Gastroesophageal sphincter (tissue), 4 donors: ENCODE results near the gene LAMA2. TPM values are rescaled to one million over a fixed set of nuclear protein-coding genes. Genes with fewer than 3 reads are reported as not detected.

Experiments
- ATAC-seq: fragments of 150-250 bp; one replicate; pipeline ENCODE4 v1.9.1; 2016; ENCODE audit warnings: mild to moderate bottlenecking, moderate library complexity
- H3K27ac ChIP-seq, 4 donors: fragments of 200-600 bp; sonication (generic) in 3 of 4; 1 replicate in 3 of 4; 2 replicates in 1 of 4; pipeline ENCODE4 v1.5.1; 2016 to 2019
- H3K27me3 ChIP-seq: fragments of 200-600 bp; sonication (generic); one replicate; pipeline ENCODE4 v1.5.1; 2019
- H3K36me3 ChIP-seq, 2 donors: fragments of 200-600 bp; sonication (generic); one replicate each; pipeline ENCODE4 v1.5.1; 2019; ENCODE audit warnings: control low read depth in 1 of 2
- H3K4me1 ChIP-seq, 3 donors: fragments of 200-600 bp; sonication (generic); 1 replicate in 2 of 3; 2 replicates in 1 of 3; pipeline ENCODE4 v1.5.1; 2016 to 2019; ENCODE audit warnings: control low read depth in 2 of 3
- H3K4me3 ChIP-seq, 2 donors: fragments of 200-600 bp; sonication (generic); one replicate each; pipeline ENCODE4 v1.5.1; 2019; ENCODE audit warnings: mild to moderate bottlenecking in 1 of 2, moderate library complexity in 1 of 2
- H3K9me3 ChIP-seq, 3 donors: fragments of 200-600 bp; sonication (generic); one replicate each; pipeline ENCODE4 v1.5.1; 2017 to 2019; ENCODE audit warnings: control low read depth in 2 of 3
- EP300 ChIP-seq: sonication (generic); formaldehyde crosslinking; IDR thresholded peaks from one replicate; pipeline ENCODE4 v1.6.1; 2017; ENCODE audit warnings: antibody characterized with exemption, mild to moderate bottlenecking
- POLR2A ChIP-seq, 2 donors: fragments of 450-650 bp; IDR thresholded peaks; one replicate each; pipeline ENCODE4 v1.6.1; 2017; ENCODE audit warnings: antibody characterized with exemption in 2 of 2, mild to moderate bottlenecking in 2 of 2, moderate library complexity in 1 of 2
- POLR2AphosphoS5 ChIP-seq: sonication (generic); formaldehyde crosslinking; IDR thresholded peaks from one replicate; pipeline ENCODE4 v1.6.1; 2017; ENCODE audit warnings: antibody characterized with exemption
- WGBS, 2 donors: methylation state at CpG; one replicate each; pipeline ENCODE4 v1.1.5; 2018; ENCODE audit warnings: low coverage in 1 of 2; 5-methylcytosine and 5-hydroxymethylcytosine counted together
- total RNA-seq, 4 donors: library from RNA; depleted of rRNA; stranded (reverse); fragments of >200 nt; gene quantifications; one replicate each; pipeline ENCODE4 v1.1.0, GENCODE V29; 2016
- TF ChIP-seq, protein P1 (sequence below), 4 experiments: fragments of 200-600 bp in 2 of 4; fragments of 450-650 bp in 2 of 4; sonication (generic) in 1 of 4; IDR thresholded peaks; one replicate each; pipeline ENCODE4 v1.5.1; 2017 to 2019; ENCODE audit warnings: antibody characterized with exemption in 4 of 4, mild to moderate bottlenecking in 2 of 4, moderate library complexity in 2 of 4

LAMA2 gene
- total RNA-seq, 4 donors from 2014 or later = 103 to 199 (median 153) TPM

DNA sequence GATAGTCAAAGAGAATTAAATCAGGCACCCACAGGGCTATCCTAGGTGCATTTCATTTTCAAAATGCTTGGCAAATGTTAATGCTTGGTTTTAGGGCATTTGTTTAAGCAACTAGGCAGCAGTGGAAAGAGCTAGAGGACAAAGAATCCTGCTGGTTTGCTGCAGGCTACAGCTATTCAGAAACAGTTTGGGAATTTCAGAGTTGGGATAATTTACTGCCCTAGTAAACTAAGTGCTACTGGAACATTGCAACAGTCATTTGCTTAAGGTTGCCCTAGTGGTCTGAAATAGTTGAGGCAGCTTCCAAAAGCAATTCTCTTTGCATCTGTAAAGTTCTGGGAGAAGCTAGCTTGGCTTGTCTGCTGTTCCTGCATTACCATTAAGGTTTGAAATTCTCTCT lies 312.7 kb downstream of the LAMA2 start:
- no peaks in the 10 kb centered on the region for H3K27me3 ChIP-seq
- no peak overlapping the region for H3K4me3 ChIP-seq
- peaks cover 0 to 5% of the 10 kb centered on the region in 2 donors for H3K36me3 ChIP-seq
- no peak overlapping the region for H3K27ac ChIP-seq
- no peak for TF ChIP-seq POLR2A (IDR thresholded peaks at IDR 0.05)
- TF ChIP-seq EP300 = no peak
- TF ChIP-seq, protein P1, sequence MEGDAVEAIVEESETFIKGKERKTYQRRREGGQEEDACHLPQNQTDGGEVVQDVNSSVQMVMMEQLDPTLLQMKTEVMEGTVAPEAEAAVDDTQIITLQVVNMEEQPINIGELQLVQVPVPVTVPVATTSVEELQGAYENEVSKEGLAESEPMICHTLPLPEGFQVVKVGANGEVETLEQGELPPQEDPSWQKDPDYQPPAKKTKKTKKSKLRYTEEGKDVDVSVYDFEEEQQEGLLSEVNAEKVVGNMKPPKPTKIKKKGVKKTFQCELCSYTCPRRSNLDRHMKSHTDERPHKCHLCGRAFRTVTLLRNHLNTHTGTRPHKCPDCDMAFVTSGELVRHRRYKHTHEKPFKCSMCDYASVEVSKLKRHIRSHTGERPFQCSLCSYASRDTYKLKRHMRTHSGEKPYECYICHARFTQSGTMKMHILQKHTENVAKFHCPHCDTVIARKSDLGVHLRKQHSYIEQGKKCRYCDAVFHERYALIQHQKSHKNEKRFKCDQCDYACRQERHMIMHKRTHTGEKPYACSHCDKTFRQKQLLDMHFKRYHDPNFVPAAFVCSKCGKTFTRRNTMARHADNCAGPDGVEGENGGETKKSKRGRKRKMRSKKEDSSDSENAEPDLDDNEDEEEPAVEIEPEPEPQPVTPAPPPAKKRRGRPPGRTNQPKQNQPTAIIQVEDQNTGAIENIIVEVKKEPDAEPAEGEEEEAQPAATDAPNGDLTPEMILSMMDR (IDR thresholded peaks at IDR 0.05) = no peak
- no peak for TF ChIP-seq POLR2AphosphoS5
- H3K4me1 ChIP-seq = no peaks in the 10 kb centered on the region
- ATAC-seq = no peak
- no peaks in the 10 kb centered on the region for H3K9me3 ChIP-seq

GRCh38 chr6:129197154-129197553 lies 314.2 kb downstream of the LAMA2 start:
- no peak for ATAC-seq
- H3K27me3 ChIP-seq = no peaks in the 10 kb centered on the region
- TF ChIP-seq POLR2A (IDR thresholded peaks at IDR 0.05) (no peak), POLR2AphosphoS5 (no peak)
- H3K9me3 ChIP-seq = no peaks in the 10 kb centered on the region
- WGBS, 2 donors = 87 to 93% methylated on average over 2 to 4 of the region's 4 CpGs
- H3K36me3 ChIP-seq = peaks cover 0 to 5% of the 10 kb centered on the region in 2 donors
- no peak overlapping the region for H3K4me3 ChIP-seq
- H3K27ac ChIP-seq = no peak overlapping the region
- no peaks in the 10 kb centered on the region for H3K4me1 ChIP-seq

- no peaks in the 10 kb centered on the region for H3K36me3 ChIP-seq
- H3K4me1 ChIP-seq = no peaks in the 10 kb centered on the region
- H3K27me3 ChIP-seq = no peaks in the 10 kb centered on the region
- H3K9me3 ChIP-seq = no peaks in the 10 kb centered on the region
- no peak for TF ChIP-seq EP300
- TF ChIP-seq, protein P1 (IDR thresholded peaks at IDR 0.05) = no peak
- H3K27ac ChIP-seq = no peak overlapping the region
- no peak for ATAC-seq
- H3K4me3 ChIP-seq = no peak overlapping the region
- 82 to 84% methylated on average over 7 to 9 of the region's 9 CpGs for WGBS, 2 donors
These were observed 317.2 kb downstream of the LAMA2 start for GRCh38 chr6:129200151-129200550.

GRCh38 chr6:129203190-129203900 lies 320.4 kb downstream of the LAMA2 start:
- H3K4me1 ChIP-seq = no peaks in the 10 kb centered on the region

GRCh38 chr6:129206821-129207220 lies 323.9 kb downstream of the LAMA2 start:
- no peak overlapping the region for H3K27ac ChIP-seq
- ATAC-seq = no peak
- no peaks in the 10 kb centered on the region for H3K4me1 ChIP-seq
- WGBS, 2 donors = 60 to 71% methylated on average over 4 to 5 of the region's 5 CpGs
- no peak overlapping the region for H3K4me3 ChIP-seq
- TF ChIP-seq, protein P1 (IDR thresholded peaks at IDR 0.05) = no peak
- TF ChIP-seq POLR2A (IDR thresholded peaks at IDR 0.05) (no peak), EP300 (no peak), POLR2AphosphoS5 (no peak)
- H3K9me3 ChIP-seq = no peaks in the 10 kb centered on the region
- H3K36me3 ChIP-seq = no peaks in the 10 kb centered on the region
- H3K27me3 ChIP-seq = no peaks in the 10 kb centered on the region

More at GRCh38 chr6:129203190-129203900, 320.4 kb downstream of the LAMA2 start:
- H3K36me3 ChIP-seq = no peaks in the 10 kb centered on the region
- H3K27me3 ChIP-seq = no peaks in the 10 kb centered on the region
- H3K27ac ChIP-seq = no peak overlapping the region
- TF ChIP-seq POLR2A (IDR thresholded peaks at IDR 0.05) (no peak), EP300 (no peak), POLR2AphosphoS5 (no peak)
- TF ChIP-seq, protein P1 (IDR thresholded peaks at IDR 0.05) = no peak
- no peak for ATAC-seq
- 84 to 86% methylated on average over 5 of the region's 5 CpGs for WGBS, 2 donors
- no peak overlapping the region for H3K4me3 ChIP-seq
- no peaks in the 10 kb centered on the region for H3K9me3 ChIP-seq
